HG03469 (cell line): Measurements from ENCODE around the gene STPG2.

ENCODE experiments used
- ATAC-seq: cut with Tn5 transposase; IDR thresholded peaks from one replicate; pipeline ENCODE4 v1.9.1; 2021; ENCODE audit warnings: mild to moderate bottlenecking, moderate library complexity, moderate number of reproducible peaks; ENCODE audit not compliant: unreplicated experiment

Gene STPG2

GRCh38 chr4:97845758-97846157, 297.5 kb downstream of the STPG2 start:
- no peak for ATAC-seq

GRCh38 chr4:97841512-97841911, 301.8 kb downstream of the STPG2 start:
- ATAC-seq, result no peak

- no peak for ATAC-seq
Observed at GRCh38 chr4:97836662-97837061, 306.6 kb downstream of the STPG2 start.

- no peak for ATAC-seq
Observed at GRCh38 chr4:97828646-97829045, 314.6 kb downstream of the STPG2 start.

GRCh38 chr4:97819294-97819693, 324.0 kb downstream of the STPG2 start:
- no peak for ATAC-seq

- no peak for ATAC-seq
Observed at GRCh38 chr4:97812768-97813167, 330.5 kb downstream of the STPG2 start.

GRCh38 chr4:97786306-97786920, 356.9 kb downstream of the STPG2 start:
- ATAC-seq, result no peak

GRCh38 chr4:97778174-97778573, 365.1 kb downstream of the STPG2 start:
- ATAC-seq, result no peak

GRCh38 chr4:97774347-97774989, 368.8 kb downstream of the STPG2 start:
- ATAC-seq, result no peak

- ATAC-seq, result no peak
Observed at GRCh38 chr4:97770222-97770621, 373.1 kb downstream of the STPG2 start.

- ATAC-seq, result no peak
Observed at GRCh38 chr4:97762115-97762512, 381.2 kb downstream of the STPG2 start.

GRCh38 chr4:97761445-97762114, 381.7 kb downstream of the STPG2 start:
- ATAC-seq, result no peak

- no peak for ATAC-seq
Observed at GRCh38 chr4:97759785-97760184, 383.5 kb downstream of the STPG2 start.

GRCh38 chr4:97752599-97752998, 390.7 kb downstream of the STPG2 start:
- ATAC-seq, result no peak

- no peak for ATAC-seq
Observed at GRCh38 chr4:97747945-97748344, 395.3 kb downstream of the STPG2 start.

GRCh38 chr4:97720869-97721432, 422.3 kb downstream of the STPG2 start:
- no peak for ATAC-seq

- no peak for ATAC-seq
Observed at GRCh38 chr4:97691111-97691605, 452.1 kb downstream of the STPG2 start.

GRCh38 chr4:97670703-97671269, 472.5 kb downstream of the STPG2 start:
- no peak for ATAC-seq

- ATAC-seq, result no peak
Observed at GRCh38 chr4:97665553-97665952, 477.7 kb downstream of the STPG2 start.

- no peak for ATAC-seq
Observed at GRCh38 chr4:97664741-97665140, 478.5 kb downstream of the STPG2 start.

GRCh38 chr4:97662133-97662532, 481.1 kb downstream of the STPG2 start:
- ATAC-seq, result no peak
